Cerebellar cortex (tissue), 1 donor: ENCODE measurements around the gene ADGRA1.
A peak's percentile ranks its signal among the peaks of the same experiment; 100 is the strongest.

Experiments
- DNase-seq: peaks from one replicate; pipeline ENCODE4 v3.0.0-alpha.2; 2015; ENCODE audit warnings: low spot score

Gene ADGRA1

GRCh38 chr10:133056001-133056400 is 31.7 kb upstream of the ADGRA1 start:
- DNase-seq: no peak

- DNase-seq: no peak
These were observed 31.0 kb upstream of the ADGRA1 start for GRCh38 chr10:133056651-133057178.

- DNase-seq: no peak
These were observed 29.2 kb upstream of the ADGRA1 start for GRCh38 chr10:133058331-133059092.

- no peak for DNase-seq
These were observed 28.6 kb upstream of the ADGRA1 start for GRCh38 chr10:133059093-133059470.

GRCh38 chr10:133059571-133059970 is 28.2 kb upstream of the ADGRA1 start:
- no peak for DNase-seq

- DNase-seq: no peak
These were observed 27.7 kb upstream of the ADGRA1 start for GRCh38 chr10:133060022-133060421.

GRCh38 chr10:133060466-133060865 is 27.3 kb upstream of the ADGRA1 start:
- no peak for DNase-seq

- no peak for DNase-seq
These were observed 26.8 kb upstream of the ADGRA1 start for GRCh38 chr10:133060881-133061280.

- DNase-seq: no peak
These were observed 26.3 kb upstream of the ADGRA1 start for GRCh38 chr10:133061296-133062038.

- no peak for DNase-seq
These were observed 25.6 kb upstream of the ADGRA1 start for GRCh38 chr10:133062085-133062484.

GRCh38 chr10:133062635-133063034 is 25.1 kb upstream of the ADGRA1 start:
- DNase-seq: no peak

- peak; percentile 22 for DNase-seq
These were observed 20.3 kb upstream of the ADGRA1 start for GRCh38 chr10:133067149-133068105.

- peak; percentile 69 for DNase-seq
These were observed 19.4 kb upstream of the ADGRA1 start for GRCh38 chr10:133068111-133069032.

GRCh38 chr10:133069033-133069525 is 18.6 kb upstream of the ADGRA1 start:
- no peak for DNase-seq

- no peak for DNase-seq
These were observed 17.3 kb upstream of the ADGRA1 start for GRCh38 chr10:133070405-133070804.

- DNase-seq: no peak
These were observed 16.9 kb upstream of the ADGRA1 start for GRCh38 chr10:133070810-133071209.

- DNase-seq: no peak
These were observed 16.0 kb upstream of the ADGRA1 start for GRCh38 chr10:133071733-133072132.

GRCh38 chr10:133072196-133072595 is 15.5 kb upstream of the ADGRA1 start:
- DNase-seq: no peak

- DNase-seq: no peak
These were observed 14.9 kb upstream of the ADGRA1 start for GRCh38 chr10:133072720-133073390.
